GM12878 (cell line): Measurements from ENCODE around the gene EXD3. TPM values are rescaled to one million over a fixed set of nuclear protein-coding genes. Genes with fewer than 3 reads are reported as not detected.

ENCODE experiments used
- ATAC-seq: fragments of 200-7000 bp; cut with Tn5 transposase; 3 replicates; pipeline ENCODE4 v1.9.1; 2020; ENCODE audit warnings: mild to moderate bottlenecking, moderate library complexity
- BruUV-seq: library from RNA; stranded (reverse); fragments of 400-500 nt; replicated peaks from 2 replicates; lab custom pipeline; 2021; lab: Mats Ljungman, UMichigan
- CTCF ChIA-PET: fragments of 300-600 bp; sonication (Branson Sonifier 250); formaldehyde crosslinking; extraction: SDS; loops from one replicate; lab custom pipeline; 2021; ENCODE audit warnings: inconsistent platforms; lab: Yijun Ruan, JAX
- POLR2A ChIA-PET: fragments of 350-600 bp; formaldehyde crosslinking; extraction: SDS; loops from one replicate; lab custom pipeline; 2021; ENCODE audit warnings: inconsistent platforms; lab: Charles Lee
- RAD21 ChIA-PET: fragments of 300-600 bp; sonication (Branson Sonifier 250); formaldehyde crosslinking; loops from one replicate; lab custom pipeline; 2023; ENCODE audit warnings: antibody characterized with exemption; ENCODE audit not compliant: unreplicated experiment; lab: Charles Lee
- SMC1A ChIA-PET: fragments of 300-600 bp; sonication (Branson Sonifier 250); formaldehyde crosslinking; loops from one replicate; lab custom pipeline; 2023; ENCODE audit not compliant: unreplicated experiment, uncharacterized antibody; lab: Charles Lee
- DNase-seq: peaks from one replicate; pipeline ENCODE4 v3.0.0-alpha.2; 2011; ENCODE audit warnings: low read depth, low spot score
- FAIRE-seq: peaks from 3 replicates; lab custom pipeline; 2011; peaks lifted over from hg19 to GRCh38; lab: Jason Lieb, UNC
- H2AFZ ChIP-seq: 2 replicates; pipeline ENCODE4 v1.6.0; 2011; ENCODE audit warnings: low read depth, low read length, control low read depth; ENCODE audit not compliant: control insufficient read depth
- H3K27ac ChIP-seq: 2 replicates; pipeline ENCODE4 v1.5.1; 2011; ENCODE audit warnings: control low read depth; ENCODE audit not compliant: control insufficient read depth, insufficient read depth
- H3K27me3 ChIP-seq, 2 experiments: replicated peaks in 1 of 2; 2 replicates each; pipeline versions ENCODE4 v1.6.0 to v1.6.1; 2011; ENCODE audit warnings: low read length in 1 of 2; ENCODE audit not compliant: control insufficient read depth in 2 of 2, insufficient read depth in 2 of 2
- H3K36me3 ChIP-seq, 2 experiments: 2 replicates each; pipeline ENCODE4 v1.5.1; 2011; ENCODE audit warnings: low read length in 1 of 2; ENCODE audit not compliant: control insufficient read depth in 2 of 2, insufficient read depth in 2 of 2
- H3K4me1 ChIP-seq: 2 replicates; pipeline ENCODE4 v1.6.1; 2011; ENCODE audit warnings: mild to moderate bottlenecking, low read length, moderate library complexity, mixed read lengths; ENCODE audit not compliant: control insufficient read depth, insufficient read depth
- H3K4me2 ChIP-seq: 2 replicates; pipeline ENCODE4 v1.6.0; 2011; ENCODE audit warnings: control low read depth; ENCODE audit not compliant: control insufficient read depth, insufficient read depth
- H3K4me3 ChIP-seq: fragments of 200-600 bp; sonication (generic); 2 replicates; pipeline ENCODE4 v1.5.1; 2016
- H3K79me2 ChIP-seq: 2 replicates; pipeline ENCODE4 v1.6.0; 2011; ENCODE audit warnings: low read length; ENCODE audit not compliant: control insufficient read depth, insufficient read depth
- H3K9ac ChIP-seq: 2 replicates; pipeline ENCODE4 v1.8.0; 2011; ENCODE audit warnings: low read length, control low read depth, mixed read lengths; ENCODE audit not compliant: control insufficient read depth, insufficient read depth
- H3K9me3 ChIP-seq: replicated peaks from 3 replicates; pipeline ENCODE4 v1.5.1; 2011; ENCODE audit warnings: mild to moderate bottlenecking, low read length; ENCODE audit not compliant: control insufficient read depth, insufficient read depth
- H4K20me1 ChIP-seq: 2 replicates; pipeline ENCODE4 v1.6.0; 2011; ENCODE audit not compliant: control insufficient read depth, insufficient read depth
- BCL3 ChIP-seq: IDR thresholded peaks from 2 replicates; pipeline ENCODE4 v1.6.1; 2011; ENCODE audit warnings: borderline replicate concordance, low read depth, mild to moderate bottlenecking, moderate library complexity, low read length; ENCODE audit not compliant: insufficient read depth, poor library complexity, severe bottlenecking
- BMI1 ChIP-seq: fragments of 450-650 bp; IDR thresholded peaks from 2 replicates; pipeline ENCODE4 v1.6.1; 2016; ENCODE audit warnings: mild to moderate bottlenecking, moderate library complexity, borderline replicate concordance
- CEBPB ChIP-seq, 2 experiments: fragments of 150-350 bp in 1 of 2; IDR thresholded peaks; 2 replicates each; pipeline ENCODE4 v1.6.1; 2012 to 2014; ENCODE audit warnings: low read depth in 2 of 2, low read length in 2 of 2, borderline replicate concordance in 1 of 2, inconsistent platforms in 1 of 2
- CREB1 ChIP-seq: IDR thresholded peaks from 2 replicates; pipeline ENCODE4 v1.6.1; 2012; ENCODE audit warnings: low read depth, mild to moderate bottlenecking, inconsistent platforms
- FOS ChIP-seq: IDR thresholded peaks from 3 replicates; pipeline ENCODE4 v1.6.1; 2011; ENCODE audit warnings: borderline replicate concordance; ENCODE audit not compliant: insufficient read length; ENCODE audit errors: extremely low read depth
- KDM1A ChIP-seq: fragments of 200-600 bp; sonication (generic); IDR thresholded peaks from 2 replicates; pipeline ENCODE4 v1.6.1; 2016; ENCODE audit warnings: borderline replicate concordance
- MYC ChIP-seq: IDR thresholded peaks from 2 replicates; pipeline ENCODE4 v1.6.1; 2011; ENCODE audit warnings: mild to moderate bottlenecking, low read length, moderate library complexity, inconsistent platforms; ENCODE audit not compliant: insufficient read depth, insufficient replicate concordance, insufficient read length, severe bottlenecking
- POLR2AphosphoS2 ChIP-seq: IDR thresholded peaks from 2 replicates; pipeline ENCODE4 v1.6.1; 2011; ENCODE audit warnings: low read depth, mild to moderate bottlenecking, low read length, improper control_type of control experiment, moderate library complexity
- POU2F2 ChIP-seq: IDR thresholded peaks from 3 replicates; pipeline ENCODE4 v1.6.1; 2011; ENCODE audit warnings: low read depth, mild to moderate bottlenecking, low read length, borderline replicate concordance
- RELA ChIP-seq: fragments of 450-650 bp; IDR thresholded peaks from 2 replicates; pipeline ENCODE4 v1.8.0; 2014; ENCODE audit warnings: borderline replicate concordance; ENCODE audit not compliant: partially characterized antibody
- SMC3 ChIP-seq: IDR thresholded peaks from 2 replicates; pipeline ENCODE4 v1.6.1; 2011; ENCODE audit warnings: low read length, improper control_type of control experiment, borderline replicate concordance
- STAT3 ChIP-seq: IDR thresholded peaks from 2 replicates; pipeline ENCODE4 v1.6.1; 2011; ENCODE audit warnings: low read depth, low read length, improper control_type of control experiment
- TAF1 ChIP-seq: IDR thresholded peaks from 2 replicates; pipeline ENCODE4 v1.6.1; 2011; ENCODE audit warnings: mild to moderate bottlenecking, low read depth, low read length, borderline replicate concordance
- ZNF274 ChIP-seq: IDR thresholded peaks from one replicate; pipeline ENCODE4 v1.8.0; 2011; ENCODE audit not compliant: insufficient read length, insufficient read depth
- WGBS: methylation state at CpG from one replicate; pipeline ENCODE4 v1.1.6; 2016; ENCODE audit warnings: low lambda C conversion rate; ENCODE audit not compliant: insufficient replicate concordance, insufficient coverage; ENCODE audit errors: missing lambda C conversion rate; 5-methylcytosine and 5-hydroxymethylcytosine counted together
- in situ Hi-C: fragments of 300-500 bp; cut with MboI; formaldehyde crosslinking; loops from 9 replicates; pipeline ENCODE4 v1.14.3; 2018; ENCODE audit warnings: mixed read lengths
- intact Hi-C: fragments of 100-400 bp; cut with micrococcal nuclease; formaldehyde crosslinking; loops from one replicate; pipeline ENCODE4 v1.14.2; 2022; ENCODE audit not compliant: unreplicated experiment
- polyA plus RNA-seq, 11 experiments: library from polyadenylated mRNA; depleted of rRNA in 4 of 11; unstranded in 6 of 11; stranded (reverse) in 5 of 11; fragments of >200 nt; fragmentation: Nextera tagmentation in 4 of 11; fragmentation: Illumina TruSeq in 1 of 11; extraction: Ambion mirVana in 4 of 11; extraction: Trizol in 1 of 11; gene quantifications; 1 replicate in 1 of 11; 2 replicates in 10 of 11; pipeline versions ENCODE4 v1.2.1 to v1.2.3, GENCODE V29; 2011 to 2016; ENCODE audit warnings: inconsistent platforms in 2 of 11, missing spikeins in 2 of 11, low read depth in 1 of 11
- total RNA-seq, 4 experiments: library from RNA; depleted of rRNA in 3 of 4; stranded (reverse); fragments of >200 nt in 3 of 4; fragmentation: Illumina TruSeq in 1 of 4; extraction: Trizol in 1 of 4; gene quantifications; 2 replicates each; pipeline versions ENCODE4 v1.2.1 to v1.2.3, GENCODE V29; 2013 to 2021
- TF ChIP-seq, protein P1 (sequence below), 3 experiments: IDR thresholded peaks in 2 of 3; conservative IDR thresholded peaks in 1 of 3; 2 replicates each; pipeline ENCODE4 v1.5.1; 2011; ENCODE audit warnings: low read depth in 3 of 3, low read length in 3 of 3, mild to moderate bottlenecking in 3 of 3, control low read depth in 2 of 3, moderate library complexity in 2 of 3, inconsistent platforms in 1 of 3, mixed read lengths in 1 of 3; ENCODE audit not compliant: control insufficient read depth in 2 of 3, insufficient read depth in 1 of 3; ENCODE audit errors: extremely low read depth in 1 of 3

Gene EXD3
- total and polyA plus RNA-seq, 10 of the 15 experiments (the other 5 are each of a cell fraction or from before 2014, with no cell fraction given) = 0.21 to 7.1 (median 3.6) TPM

- H3K4me3 ChIP-seq = no peak overlapping the region
- no peaks in the 10 kb centered on the region for H4K20me1 ChIP-seq
- WGBS = 81% methylated on average over 23 of the region's 37 CpGs
- peaks cover 10% of the 10 kb centered on the region for H3K4me1 ChIP-seq
- DNase-seq (no peak), ATAC-seq (no peak), FAIRE-seq (no peak)
- no peaks in the 10 kb centered on the region for H3K79me2 ChIP-seq
- no peaks in the 10 kb centered on the region for H3K36me3 ChIP-seq
- no peak overlapping the region for H3K27ac ChIP-seq
- H2AFZ ChIP-seq = no peak overlapping the region
- POLR2A ChIA-PET = interaction anchor here (1.2 kb wide), 1 partner anchor 7 kb away, joined by 4 read pairs; no protein-coding TSS in a partner anchor
- in situ Hi-C loops (no loop called here), intact Hi-C loops (no loop called here)
- H3K9ac ChIP-seq = no peak overlapping the region
- SMC1A ChIA-PET = no interaction called here
- TF ChIP-seq CREB1 (no peak), BCL3 (no peak), BMI1 (no peak), ZNF274 (no peak), CEBPB (IDR thresholded peaks at IDR 0.05; ENCODE audit: borderline replicate concordance in 1 of 2, low read depth in 2 of 2, low read length in 2 of 2) (no peak), POLR2AphosphoS2 (no peak), SMC3 (no peak), KDM1A (no peak), STAT3 (no peak), RELA (no peak), MYC (no peak), TAF1 (no peak), FOS (no peak), POU2F2 (no peak)
- TF ChIP-seq, protein P1, sequence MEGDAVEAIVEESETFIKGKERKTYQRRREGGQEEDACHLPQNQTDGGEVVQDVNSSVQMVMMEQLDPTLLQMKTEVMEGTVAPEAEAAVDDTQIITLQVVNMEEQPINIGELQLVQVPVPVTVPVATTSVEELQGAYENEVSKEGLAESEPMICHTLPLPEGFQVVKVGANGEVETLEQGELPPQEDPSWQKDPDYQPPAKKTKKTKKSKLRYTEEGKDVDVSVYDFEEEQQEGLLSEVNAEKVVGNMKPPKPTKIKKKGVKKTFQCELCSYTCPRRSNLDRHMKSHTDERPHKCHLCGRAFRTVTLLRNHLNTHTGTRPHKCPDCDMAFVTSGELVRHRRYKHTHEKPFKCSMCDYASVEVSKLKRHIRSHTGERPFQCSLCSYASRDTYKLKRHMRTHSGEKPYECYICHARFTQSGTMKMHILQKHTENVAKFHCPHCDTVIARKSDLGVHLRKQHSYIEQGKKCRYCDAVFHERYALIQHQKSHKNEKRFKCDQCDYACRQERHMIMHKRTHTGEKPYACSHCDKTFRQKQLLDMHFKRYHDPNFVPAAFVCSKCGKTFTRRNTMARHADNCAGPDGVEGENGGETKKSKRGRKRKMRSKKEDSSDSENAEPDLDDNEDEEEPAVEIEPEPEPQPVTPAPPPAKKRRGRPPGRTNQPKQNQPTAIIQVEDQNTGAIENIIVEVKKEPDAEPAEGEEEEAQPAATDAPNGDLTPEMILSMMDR (IDR thresholded peaks at IDR 0.05 in 2 of 3, conservative IDR thresholded peaks at IDR 0.05 in 1 of 3; ENCODE audit: control insufficient read depth in 2 of 3, extremely low read depth in 1 of 3, insufficient read depth in 1 of 3, low read depth in 3 of 3, low read length in 3 of 3) = no peak
- CTCF ChIA-PET = no interaction called here
- BruUV-seq = no TSS peak
- no peaks in the 10 kb centered on the region for H3K27me3 ChIP-seq
- no peak overlapping the region for H3K4me2 ChIP-seq
- no peaks in the 10 kb centered on the region; the same call in none of the 3 replicates for H3K9me3 ChIP-seq
- RAD21 ChIA-PET = no interaction called here
These were observed 99.2 kb downstream of the EXD3 start for GRCh38 chr9:137323531-137324331.
